Memory B cell (primary cell): ENCODE data around the gene MS4A6A.
"Not testable (repeated sequence)": the region's sequence is repeated elsewhere in the genome, so short reads cannot be mapped to it uniquely, and the experiment has no call there.

Experiments
- ATAC-seq: fragments of 150-1000 bp; cut with Tn5 transposase; 2 replicates; pipeline ENCODE4 v1.10.0; 2021; ENCODE audit warnings: low read depth, mild to moderate bottlenecking, moderate library complexity
- DNase-seq, 2 donors: peaks; one replicate each; pipeline ENCODE4 v3.0.0; 2022; ENCODE audit warnings: low spot score in 2 of 2
- H3K27ac Mint-ChIP-seq: one replicate; pipeline ENCODE4 v1.8.0; 2022; ENCODE audit warnings: mild to moderate bottlenecking, moderate library complexity, mixed read lengths
- H3K27me3 Mint-ChIP-seq: one replicate; pipeline ENCODE4 v1.8.0; 2022; ENCODE audit warnings: mixed read lengths
- H3K36me3 Mint-ChIP-seq: one replicate; pipeline ENCODE4 v1.8.0; 2022; ENCODE audit warnings: mild to moderate bottlenecking, mixed read lengths
- H3K4me1 Mint-ChIP-seq: one replicate; pipeline ENCODE4 v1.8.0; 2022; ENCODE audit warnings: mixed read lengths
- H3K4me3 Mint-ChIP-seq: one replicate; pipeline ENCODE4 v1.8.0; 2022; ENCODE audit warnings: mild to moderate bottlenecking, moderate library complexity, mixed read lengths
- H3K9me3 Mint-ChIP-seq: one replicate; pipeline ENCODE4 v1.8.0; 2022; ENCODE audit warnings: mixed read lengths

Gene MS4A6A

GRCh38 chr11:60165951-60166350 lies 16.9 kb downstream of the MS4A6A start:
- peaks cover 6% of the 10 kb centered on the region for H3K9me3 Mint-ChIP-seq
- ATAC-seq (no peak), DNase-seq (no peak)
- H3K36me3 Mint-ChIP-seq, result peaks cover 1% of the 10 kb centered on the region
- H3K4me1 Mint-ChIP-seq, result no peaks in the 10 kb centered on the region
- no peak overlapping the region for H3K27ac Mint-ChIP-seq
- H3K4me3 Mint-ChIP-seq, result no peak overlapping the region
- peaks cover 8% of the 10 kb centered on the region for H3K27me3 Mint-ChIP-seq

GRCh38 chr11:60165538-60165937 lies 17.3 kb downstream of the MS4A6A start:
- Mint-ChIP-seq H3K4me1 (no peaks in the 10 kb centered on the region), H3K27me3 (peaks cover 7% of the 10 kb centered on the region), H3K27ac (no peak overlapping the region), H3K36me3 (peaks cover 1% of the 10 kb centered on the region), H3K9me3 (peaks cover 5% of the 10 kb centered on the region), H3K4me3 (no peak overlapping the region)
- ATAC-seq, result no peak
- no peak for DNase-seq

- no peak overlapping the region for H3K27ac Mint-ChIP-seq
- H3K4me1 Mint-ChIP-seq, result no peaks in the 10 kb centered on the region
- no peak for DNase-seq
- no peak for ATAC-seq
- no peaks in the 10 kb centered on the region for H3K9me3 Mint-ChIP-seq
- no peak overlapping the region for H3K4me3 Mint-ChIP-seq
- peaks cover 7% of the 10 kb centered on the region for H3K27me3 Mint-ChIP-seq
- H3K36me3 Mint-ChIP-seq, result peaks cover 1% of the 10 kb centered on the region
Observed at GRCh38 chr11:60164550-60165075, 18.3 kb downstream of the MS4A6A start.

- Mint-ChIP-seq H3K4me3 (no peak overlapping the region), H3K27me3 (peaks cover 7% of the 10 kb centered on the region), H3K36me3 (no peaks in the 10 kb centered on the region), H3K27ac (no peak overlapping the region), H3K4me1 (no peaks in the 10 kb centered on the region), H3K9me3 (no peaks in the 10 kb centered on the region)
- ATAC-seq, result no peak
- no peak for DNase-seq
Observed at GRCh38 chr11:60161766-60162165, 21.1 kb downstream of the MS4A6A start.

- no peak for DNase-seq
- no peaks in the 10 kb centered on the region for H3K4me1 Mint-ChIP-seq
- no peak overlapping the region for H3K4me3 Mint-ChIP-seq
- ATAC-seq, result no peak
- peaks cover 8% of the 10 kb centered on the region for H3K27me3 Mint-ChIP-seq
- H3K9me3 Mint-ChIP-seq, result peaks cover 1% of the 10 kb centered on the region
- H3K36me3 Mint-ChIP-seq, result no peaks in the 10 kb centered on the region
- H3K27ac Mint-ChIP-seq, result no peak overlapping the region
Observed at GRCh38 chr11:60161107-60161506, 21.8 kb downstream of the MS4A6A start.

- no peak overlapping the region for H3K4me3 Mint-ChIP-seq
- H3K27ac Mint-ChIP-seq, result no peak overlapping the region
- H3K36me3 Mint-ChIP-seq, result no peaks in the 10 kb centered on the region
- no peaks in the 10 kb centered on the region for H3K4me1 Mint-ChIP-seq
- ATAC-seq (no peak), DNase-seq (no peak)
- H3K9me3 Mint-ChIP-seq, result peaks cover 2% of the 10 kb centered on the region
- peaks cover 7% of the 10 kb centered on the region for H3K27me3 Mint-ChIP-seq
Observed at GRCh38 chr11:60159868-60160267, 23.0 kb downstream of the MS4A6A start.

- peaks cover 2% of the 10 kb centered on the region for H3K9me3 Mint-ChIP-seq
- no peak overlapping the region for H3K4me3 Mint-ChIP-seq
- no peaks in the 10 kb centered on the region for H3K4me1 Mint-ChIP-seq
- H3K27me3 Mint-ChIP-seq, result peaks cover 7% of the 10 kb centered on the region
- DNase-seq, result no peak
- no peak for ATAC-seq
- H3K27ac Mint-ChIP-seq, result no peak overlapping the region
- no peaks in the 10 kb centered on the region for H3K36me3 Mint-ChIP-seq
Observed at GRCh38 chr11:60159284-60159683, 23.6 kb downstream of the MS4A6A start.

- Mint-ChIP-seq H3K36me3 (no peaks in the 10 kb centered on the region), H3K27me3 (peaks cover 7% of the 10 kb centered on the region), H3K9me3 (peaks cover 2% of the 10 kb centered on the region), H3K4me3 (no peak overlapping the region), H3K27ac (no peak overlapping the region), H3K4me1 (no peaks in the 10 kb centered on the region)
- DNase-seq, result no peak
- no peak for ATAC-seq
Observed at GRCh38 chr11:60158636-60159035, 24.2 kb downstream of the MS4A6A start.

- DNase-seq (no peak), ATAC-seq (no peak)
- Mint-ChIP-seq H3K27ac (no peak overlapping the region), H3K9me3 (peaks cover 8% of the 10 kb centered on the region), H3K27me3 (peaks cover 5% of the 10 kb centered on the region), H3K4me3 (no peak overlapping the region), H3K4me1 (no peaks in the 10 kb centered on the region), H3K36me3 (no peaks in the 10 kb centered on the region)
Observed at GRCh38 chr11:60155931-60156330, 27.0 kb downstream of the MS4A6A start.

- ATAC-seq, H3K4me3 Mint-ChIP-seq, H3K27me3 Mint-ChIP-seq, H3K4me1 Mint-ChIP-seq, DNase-seq, H3K9me3 Mint-ChIP-seq, H3K36me3 Mint-ChIP-seq, H3K27ac Mint-ChIP-seq: not testable (repeated sequence)
Observed at GRCh38 chr11:60152727-60153126, 30.2 kb downstream of the MS4A6A start.

GRCh38 chr11:60150279-60150678 lies 32.6 kb downstream of the MS4A6A start:
- H3K36me3 Mint-ChIP-seq, result no peaks in the 10 kb centered on the region
- no peak for DNase-seq
- H3K27me3 Mint-ChIP-seq, result no peaks in the 10 kb centered on the region
- ATAC-seq, result no peak
- no peak overlapping the region for H3K4me3 Mint-ChIP-seq
- peaks cover 6% of the 10 kb centered on the region for H3K9me3 Mint-ChIP-seq
- no peaks in the 10 kb centered on the region for H3K4me1 Mint-ChIP-seq
- no peak overlapping the region for H3K27ac Mint-ChIP-seq

GRCh38 chr11:60145677-60146076 lies 37.2 kb downstream of the MS4A6A start:
- Mint-ChIP-seq H3K27ac (no peak overlapping the region), H3K4me3 (no peak overlapping the region), H3K36me3 (no peaks in the 10 kb centered on the region), H3K4me1 (no peaks in the 10 kb centered on the region), H3K27me3 (peaks cover 2% of the 10 kb centered on the region), H3K9me3 (no peaks in the 10 kb centered on the region)
- no peak for ATAC-seq
- DNase-seq, result no peak

- no peak overlapping the region for H3K4me3 Mint-ChIP-seq
- H3K27ac Mint-ChIP-seq, result no peak overlapping the region
Observed at GRCh38 chr11:60143768-60144167, 39.1 kb downstream of the MS4A6A start.

GRCh38 chr11:60133917-60134316 lies 49.0 kb downstream of the MS4A6A start:
- DNase-seq (no peak), ATAC-seq (no peak)
- no peak overlapping the region for H3K27ac Mint-ChIP-seq
- H3K36me3 Mint-ChIP-seq, result peaks cover 6% of the 10 kb centered on the region
- H3K9me3 Mint-ChIP-seq, result peaks cover 13% of the 10 kb centered on the region
- H3K4me3 Mint-ChIP-seq, result no peak overlapping the region
- H3K4me1 Mint-ChIP-seq, result no peaks in the 10 kb centered on the region
- H3K27me3 Mint-ChIP-seq, result peaks cover 13% of the 10 kb centered on the region

More at GRCh38 chr11:60143768-60144167, 39.1 kb downstream of the MS4A6A start:
- H3K9me3 Mint-ChIP-seq, result no peaks in the 10 kb centered on the region
- H3K36me3 Mint-ChIP-seq, result no peaks in the 10 kb centered on the region
- H3K4me1 Mint-ChIP-seq, result no peaks in the 10 kb centered on the region
- ATAC-seq (no peak), DNase-seq (no peak)
- peaks cover 2% of the 10 kb centered on the region for H3K27me3 Mint-ChIP-seq

- peaks cover 6% of the 10 kb centered on the region for H3K36me3 Mint-ChIP-seq
- H3K9me3 Mint-ChIP-seq, result peaks cover 11% of the 10 kb centered on the region
- DNase-seq (no peak), ATAC-seq (no peak)
- peaks cover 11% of the 10 kb centered on the region for H3K27me3 Mint-ChIP-seq
- no peak overlapping the region for H3K27ac Mint-ChIP-seq
- no peaks in the 10 kb centered on the region for H3K4me1 Mint-ChIP-seq
- no peak overlapping the region for H3K4me3 Mint-ChIP-seq
Observed at GRCh38 chr11:60131912-60132311, 51.0 kb downstream of the MS4A6A start.
